Erythroblast (primary cell): ENCODE data around the gene TRPM3.

Experiments used
- GATA1 ChIP-seq: IDR thresholded peaks from 2 replicates; pipeline ENCODE4 v1.6.1; 2011; ENCODE audit warnings: low read depth, mild to moderate bottlenecking, control low read depth, low read length, moderate library complexity
- POLR2A ChIP-seq: IDR thresholded peaks from 2 replicates; pipeline ENCODE4 v1.6.1; 2011; ENCODE audit warnings: mild to moderate bottlenecking, low read length

DNA sequence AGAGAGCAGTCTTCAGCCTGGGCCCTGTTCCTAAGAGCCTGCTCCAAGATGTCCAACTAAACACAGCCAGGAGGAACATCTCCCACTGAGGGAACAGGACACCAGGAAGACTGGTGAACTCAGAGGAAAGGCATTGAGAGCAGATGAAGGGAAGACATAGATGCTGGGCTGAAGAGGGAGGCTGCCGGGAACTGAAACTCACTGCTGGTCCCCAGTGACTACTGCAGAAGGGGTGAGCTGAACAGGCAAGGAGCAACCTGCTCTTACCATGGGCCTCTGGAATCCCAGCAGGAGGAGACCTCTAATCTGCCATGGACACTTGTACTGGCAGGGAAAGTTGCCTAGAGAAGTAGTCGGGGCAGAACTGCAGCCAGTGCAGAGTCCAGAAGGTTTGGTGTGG lies 95.7 kb downstream of the TRPM3 start:
- no peak for TF ChIP-seq POLR2A
- TF ChIP-seq GATA1: no peak
